ENCODE data around the gene LIMCH1. TPM values are rescaled to one million over a fixed set of nuclear protein-coding genes. Genes with fewer than 3 reads are reported as not detected.
A peak's percentile ranks its signal among the peaks of the same experiment; 100 is the strongest.

The LIMCH1 gene
- total and polyA plus RNA-seq, 2 experiments from 2014 or later, result 10.6 to 13.3 TPM

GRCh38 chr4:41611124-41611838 is 73.3 kb downstream of the LIMCH1 start:
- no peaks in the 10 kb centered on the region for H3K9me3 ChIP-seq (ENCODE audit: low read depth)
- H3K27me3 ChIP-seq, result no peaks in the 10 kb centered on the region
- DNase-seq (ENCODE audit: low spot score), result no peak
- H3K36me3 ChIP-seq (replicated peaks; ENCODE audit: insufficient read depth, low read depth), result no peaks in the 10 kb centered on the region
- no peak overlapping the region for H3K4me3 ChIP-seq
- no peak overlapping the region for H3K27ac ChIP-seq
- 84% methylated on average over 1 of the region's 1 CpG for WGBS (ENCODE audit: low lambda C conversion rate, missing lambda C conversion rate)
- no peak for TF ChIP-seq EZH2 (IDR thresholded peaks at IDR 0.05; ENCODE audit: borderline replicate concordance)
- no peak for TF ChIP-seq EZH2phosphoT487 (IDR thresholded peaks at IDR 0.05; ENCODE audit: low read depth, severe bottlenecking, unreplicated experiment)
- TF ChIP-seq CTCF (IDR thresholded peaks at IDR 0.05; ENCODE audit: poor library complexity), result no peak
- H2AFZ ChIP-seq, result no peak overlapping the region
- H4K20me1 ChIP-seq (ENCODE audit: insufficient read depth, poor library complexity, severe bottlenecking), result no peaks in the 10 kb centered on the region
- no peaks in the 10 kb centered on the region for H3K79me2 ChIP-seq
- H3K4me2 ChIP-seq, result no peak overlapping the region
- no peaks in the 10 kb centered on the region for H3K9me2 ChIP-seq (replicated peaks; ENCODE audit: insufficient read depth)
- H3K4me1 ChIP-seq (ENCODE audit: insufficient read depth), result peaks cover 12% of the 10 kb centered on the region

GRCh38 chr4:41611881-41612871 is 74.2 kb downstream of the LIMCH1 start:
- H2AFZ ChIP-seq, result peak overlapping the region; percentile 6
- no peak overlapping the region for H3K4me3 ChIP-seq
- H3K27me3 ChIP-seq, result no peaks in the 10 kb centered on the region
- H3K4me2 ChIP-seq, result peak overlapping the region; percentile 71
- 28% methylated on average over 14 of the region's 14 CpGs for WGBS (ENCODE audit: low lambda C conversion rate, missing lambda C conversion rate)
- peak overlapping the region; percentile 74 for H3K27ac ChIP-seq
- H4K20me1 ChIP-seq (ENCODE audit: insufficient read depth, poor library complexity, severe bottlenecking), result no peaks in the 10 kb centered on the region
- peaks cover 12% of the 10 kb centered on the region for H3K4me1 ChIP-seq (ENCODE audit: insufficient read depth)
- H3K36me3 ChIP-seq (replicated peaks; ENCODE audit: insufficient read depth, low read depth), result no peaks in the 10 kb centered on the region
- H3K79me2 ChIP-seq, result no peaks in the 10 kb centered on the region
- no peaks in the 10 kb centered on the region for H3K9me3 ChIP-seq (ENCODE audit: low read depth)
- TF ChIP-seq EZH2phosphoT487 (IDR thresholded peaks at IDR 0.05; ENCODE audit: low read depth, severe bottlenecking, unreplicated experiment), result no peak
- no peak for TF ChIP-seq CTCF (IDR thresholded peaks at IDR 0.05; ENCODE audit: poor library complexity)
- TF ChIP-seq EZH2 (IDR thresholded peaks at IDR 0.05; ENCODE audit: borderline replicate concordance), result no peak
- DNase-seq (ENCODE audit: low spot score), result peak; percentile 55
- no peaks in the 10 kb centered on the region for H3K9me2 ChIP-seq (replicated peaks; ENCODE audit: insufficient read depth)

DNA sequence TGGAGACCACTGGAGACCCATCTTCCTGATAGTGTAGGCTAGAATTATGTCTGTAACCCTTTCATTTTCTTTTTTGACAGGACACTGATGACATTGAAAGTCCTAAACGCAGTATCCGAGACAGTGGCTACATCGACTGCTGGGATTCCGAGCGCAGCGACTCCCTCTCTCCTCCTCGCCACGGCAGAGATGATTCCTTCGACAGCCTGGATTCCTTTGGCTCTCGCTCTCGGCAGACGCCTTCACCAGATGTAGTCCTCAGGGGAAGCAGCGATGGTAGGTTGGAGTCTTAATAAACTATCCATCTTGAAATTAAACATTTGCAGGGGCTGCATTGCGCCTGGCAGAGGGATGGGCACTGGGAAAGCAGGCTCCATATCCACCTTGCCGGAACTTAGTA is 75.4 kb downstream of the LIMCH1 start:
- H4K20me1 ChIP-seq (ENCODE audit: insufficient read depth, poor library complexity, severe bottlenecking), result no peaks in the 10 kb centered on the region
- peaks cover 12% of the 10 kb centered on the region for H3K4me1 ChIP-seq (ENCODE audit: insufficient read depth)
- peak overlapping the region; percentile 14 for H3K4me3 ChIP-seq
- H3K9me3 ChIP-seq (ENCODE audit: low read depth), result no peaks in the 10 kb centered on the region
- no peaks in the 10 kb centered on the region for H3K9me2 ChIP-seq (replicated peaks; ENCODE audit: insufficient read depth)
- TF ChIP-seq CTCF (IDR thresholded peaks at IDR 0.05; ENCODE audit: poor library complexity) (no peak), EZH2 (IDR thresholded peaks at IDR 0.05; ENCODE audit: borderline replicate concordance) (no peak), EZH2phosphoT487 (IDR thresholded peaks at IDR 0.05; ENCODE audit: low read depth, severe bottlenecking, unreplicated experiment) (no peak)
- no peaks in the 10 kb centered on the region for H3K36me3 ChIP-seq (replicated peaks; ENCODE audit: insufficient read depth, low read depth)
- H3K27me3 ChIP-seq, result no peaks in the 10 kb centered on the region
- WGBS (ENCODE audit: low lambda C conversion rate, missing lambda C conversion rate), result 42% methylated on average over 15 of the region's 15 CpGs
- no peak for DNase-seq (ENCODE audit: low spot score)
- peak overlapping the region; percentile 74 for H3K27ac ChIP-seq
- H2AFZ ChIP-seq, result no peak overlapping the region
- no peaks in the 10 kb centered on the region for H3K79me2 ChIP-seq
- peak overlapping the region; percentile 71 for H3K4me2 ChIP-seq

All from hepatocyte (in vitro differentiated cells).